Uterus (tissue), 4 donors: Measurements from ENCODE around the gene POU3F1. TPM values are rescaled to one million over a fixed set of nuclear protein-coding genes. Genes with fewer than 3 reads are reported as not detected.

ENCODE experiments used
- DNase-seq, 2 donors: peaks; one replicate each; pipeline ENCODE4 v3.0.0-alpha.2; 2019 to 2020
- H3K27ac ChIP-seq, 2 donors: fragments of 200-600 bp; sonication (generic); 1 replicate in 1 of 2; 2 replicates in 1 of 2; pipeline ENCODE4 v1.5.1; 2016 to 2018
- H3K27me3 ChIP-seq, 2 donors: fragments of 200-600 bp; sonication (generic); one replicate each; pipeline ENCODE4 v1.5.1; 2018 to 2019; ENCODE audit warnings: control low read depth in 1 of 2
- H3K36me3 ChIP-seq, 2 donors: fragments of 200-600 bp; sonication (generic); one replicate each; pipeline ENCODE4 v1.5.1; 2019; ENCODE audit warnings: control low read depth in 1 of 2
- H3K4me1 ChIP-seq, 2 donors: fragments of 200-600 bp; sonication (generic); one replicate each; pipeline ENCODE4 v1.5.1; 2018 to 2019; ENCODE audit warnings: control low read depth in 1 of 2
- H3K4me3 ChIP-seq, 2 donors: fragments of 200-600 bp; sonication (generic); 1 replicate in 1 of 2; 2 replicates in 1 of 2; pipeline ENCODE4 v1.5.1; 2018 to 2019; ENCODE audit warnings: mild to moderate bottlenecking in 1 of 2
- H3K9me3 ChIP-seq, 2 donors: fragments of 200-600 bp; sonication (generic); one replicate each; pipeline ENCODE4 v1.5.1; 2019; ENCODE audit warnings: control low read depth in 1 of 2
- CTCF ChIP-seq, 4 experiments: fragments of 200-600 bp in 2 of 4; fragments of 450-650 bp in 2 of 4; sonication (generic) in 2 of 4; IDR thresholded peaks; one replicate each; pipeline ENCODE4 v1.5.1; 2016 to 2019; ENCODE audit warnings: antibody characterized with exemption in 4 of 4, mild to moderate bottlenecking in 2 of 4, moderate library complexity in 1 of 4
- POLR2A ChIP-seq, 2 donors: fragments of 450-650 bp; IDR thresholded peaks; one replicate each; pipeline ENCODE4 v1.6.1; 2016; ENCODE audit warnings: antibody characterized with exemption in 2 of 2, mild to moderate bottlenecking in 1 of 2, moderate library complexity in 1 of 2
- intact Hi-C: fragments of 100-400 bp; cut with DNase I; formaldehyde crosslinking; loops from one replicate; pipeline ENCODE4 v1.15.1; 2023; ENCODE audit warnings: low total_unique reads
- total RNA-seq, 4 donors: library from RNA; depleted of rRNA in 3 of 4; stranded (reverse); fragments of >200 nt in 3 of 4; gene quantifications; one replicate each; pipeline versions ENCODE4 v1.1.0 to v1.2.4, GENCODE V29; 2014 to 2023
- donor health status: DM: yes; HTN: yes; CAD: no.

The POU3F1 gene
- total RNA-seq, 4 donors from 2014 or later: not detected

- DNase-seq: no peak
- TF ChIP-seq CTCF (IDR thresholded peaks at IDR 0.05) (no peak), POLR2A (IDR thresholded peaks at IDR 0.05) (no peak)
- Histone ChIP-seq H3K9me3 (no peaks in the 10 kb centered on the region), H3K4me3 (no peak overlapping the region), H3K4me1 (no peaks in the 10 kb centered on the region), H3K36me3 (no peaks in the 10 kb centered on the region), H3K27me3 (no peaks in the 10 kb centered on the region), H3K27ac (no peak overlapping the region)
- intact Hi-C loops: no loop called here
Measured at GRCh38 chr1:38062361-38063288, 16.0 kb upstream of the POU3F1 start.

GRCh38 chr1:38061883-38062328, 15.3 kb upstream of the POU3F1 start:
- intact Hi-C loops: no loop called here
- TF ChIP-seq CTCF (IDR thresholded peaks at IDR 0.05) (no peak), POLR2A (IDR thresholded peaks at IDR 0.05) (no peak)
- H3K36me3 ChIP-seq: no peaks in the 10 kb centered on the region
- no peaks in the 10 kb centered on the region for H3K4me1 ChIP-seq
- H3K9me3 ChIP-seq: no peaks in the 10 kb centered on the region
- no peak overlapping the region for H3K4me3 ChIP-seq
- no peak overlapping the region for H3K27ac ChIP-seq
- no peak for DNase-seq
- H3K27me3 ChIP-seq: no peaks in the 10 kb centered on the region

GRCh38 chr1:38061290-38061689, 14.7 kb upstream of the POU3F1 start:
- DNase-seq: no peak
- intact Hi-C loops: no loop called here
- Histone ChIP-seq H3K27me3 (no peaks in the 10 kb centered on the region), H3K9me3 (no peaks in the 10 kb centered on the region), H3K36me3 (no peaks in the 10 kb centered on the region), H3K4me3 (no peak overlapping the region), H3K27ac (no peak overlapping the region), H3K4me1 (no peaks in the 10 kb centered on the region)
- TF ChIP-seq POLR2A (IDR thresholded peaks at IDR 0.05): no peak
- no peak for TF ChIP-seq CTCF (IDR thresholded peaks at IDR 0.05)

GRCh38 chr1:38060498-38060897, 13.9 kb upstream of the POU3F1 start:
- no peak overlapping the region for H3K27ac ChIP-seq
- intact Hi-C loops: no loop called here
- TF ChIP-seq CTCF (IDR thresholded peaks at IDR 0.05): no peak
- TF ChIP-seq POLR2A (IDR thresholded peaks at IDR 0.05): no peak
- H3K9me3 ChIP-seq: no peaks in the 10 kb centered on the region
- no peak for DNase-seq
- no peak overlapping the region for H3K4me3 ChIP-seq
- no peaks in the 10 kb centered on the region for H3K27me3 ChIP-seq
- no peaks in the 10 kb centered on the region for H3K36me3 ChIP-seq
- no peaks in the 10 kb centered on the region for H3K4me1 ChIP-seq

- intact Hi-C loops: no loop called here
- no peaks in the 10 kb centered on the region for H3K4me1 ChIP-seq
- H3K9me3 ChIP-seq: no peaks in the 10 kb centered on the region
- DNase-seq: no peak
- no peaks in the 10 kb centered on the region for H3K27me3 ChIP-seq
- H3K36me3 ChIP-seq: no peaks in the 10 kb centered on the region
- no peak overlapping the region for H3K27ac ChIP-seq
- TF ChIP-seq CTCF (IDR thresholded peaks at IDR 0.05) (no peak), POLR2A (IDR thresholded peaks at IDR 0.05) (no peak)
- H3K4me3 ChIP-seq: no peak overlapping the region
Measured at GRCh38 chr1:38059635-38060250, 13.2 kb upstream of the POU3F1 start.
